SU-DHL-6 (cell line): ENCODE measurements around the gene RNF8.

Experiments used
- CTCF ChIP-seq: fragments of 200-600 bp; sonication (generic); IDR thresholded peaks from one replicate; pipeline ENCODE4 v1.5.1; 2017; ENCODE audit warnings: antibody characterized with exemption, mild to moderate bottlenecking, low read length, moderate library complexity; ENCODE audit not compliant: insufficient read depth, poor library complexity, severe bottlenecking
- EZH2phosphoT487 ChIP-seq: fragments of 200-600 bp; sonication (generic), shearing (Covaris generic); conservative IDR thresholded peaks from 2 replicates; pipeline ENCODE4 v1.6.1; 2018; ENCODE audit warnings: mild to moderate bottlenecking, antibody characterized with exemption, low read length, moderate library complexity, mixed read lengths

- TF ChIP-seq EZH2phosphoT487 = no peak
- TF ChIP-seq CTCF = no peak
Measured at GRCh38 chr6:37308069-37308815, 45.5 kb upstream of the RNF8 start.
